ENCODE data around the gene KIF6. TPM values are rescaled to one million over a fixed set of nuclear protein-coding genes. Genes with fewer than 3 reads are reported as not detected.

Gene KIF6
- total and polyA plus RNA-seq, 2 of the 8 experiments (the other 6 are each of a cell fraction or from before 2014, with no cell fraction given) = 0.53 to 0.65 TPM

DNA sequence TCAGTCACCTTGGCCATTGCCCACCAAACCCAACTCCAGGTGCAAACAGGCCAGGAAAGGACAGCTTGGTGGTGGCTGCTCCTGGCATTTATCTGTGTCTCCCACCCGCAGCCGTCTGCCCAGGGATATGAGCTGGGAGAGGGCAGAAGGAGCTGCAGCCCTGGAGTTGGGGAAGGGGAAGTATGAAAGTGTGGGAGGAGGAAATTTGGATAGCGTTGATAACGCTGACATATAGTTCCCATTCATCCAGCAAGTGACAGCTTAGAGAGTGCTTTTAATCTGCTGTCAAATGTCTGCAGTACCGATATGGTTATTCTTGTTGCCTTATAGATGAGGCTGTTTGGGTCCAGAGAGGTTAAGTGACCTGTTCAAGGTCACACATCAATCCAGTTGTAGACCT is 403.4 kb downstream of the KIF6 start:
- Histone ChIP-seq H3K23me2 (ENCODE audit: low read depth, low read length) (no peaks in the 10 kb centered on the region; the same call in 1 of the 2 replicates), H3K4me2 (ENCODE audit: insufficient read depth in 1 of 2, low read depth in 2 of 2, low read length in 2 of 2) (no peak overlapping the region), H2AFZ (ENCODE audit: low read length) (no peak overlapping the region), H3K14ac (ENCODE audit: insufficient read length) (no peak overlapping the region), H2BK20ac (ENCODE audit: low read length) (no peak overlapping the region), H3K4me1 (replicated peaks in 1 of 4; ENCODE audit: control insufficient read depth in 3 of 4, insufficient read depth in 4 of 4, low read length in 3 of 4) (no peaks in the 10 kb centered on the region), H3K23ac (ENCODE audit: insufficient read length) (no peak overlapping the region), H2BK120ac (replicated peaks; ENCODE audit: low read depth, low read length) (no peak overlapping the region), H3K79me1 (ENCODE audit: low read depth, low read length) (no peaks in the 10 kb centered on the region; the same call in 1 of the 2 replicates), H3K9ac (replicated peaks in 1 of 4; ENCODE audit: extremely low read depth in 1 of 4, low read depth in 3 of 4, low read length in 3 of 4) (no peak overlapping the region), H3K27me3 (replicated peaks in 1 of 4; ENCODE audit: control insufficient read depth in 3 of 4, extremely low read depth in 1 of 4, insufficient read depth in 3 of 4, low read length in 3 of 4) (peaks cover 0 to 2% (median under 1%) of the 10 kb centered on the region in 4 experiments; a peak in 1 of 7 replicates), H4K20me1 (replicated peaks in 1 of 2; ENCODE audit: control insufficient read depth in 1 of 2, insufficient read depth in 2 of 2, low read length in 2 of 2) (no peaks in the 10 kb centered on the region), H3K4me3 (ENCODE audit: extremely low read depth in 1 of 4, insufficient read depth in 2 of 4, low read depth in 3 of 4, low read length in 4 of 4) (no peak overlapping the region), H3K9me3 (ENCODE audit: insufficient read depth in 2 of 2, low read depth in 1 of 2, low read length in 1 of 2) (no peaks in the 10 kb centered on the region), H4K91ac (replicated peaks; ENCODE audit: insufficient read length, low read length) (no peak overlapping the region), H3K18ac (ENCODE audit: extremely low read depth, low read length) (no peak overlapping the region), H2BK12ac (ENCODE audit: low read depth, low read length) (no peak overlapping the region), H3K4ac (replicated peaks; ENCODE audit: insufficient read length, low read depth, low read length) (no peak overlapping the region), H2BK15ac (ENCODE audit: low read length) (no peak overlapping the region), H2BK5ac (ENCODE audit: low read depth, low read length) (no peak overlapping the region), H3K36me3 (ENCODE audit: control insufficient read depth in 2 of 4, insufficient read depth in 4 of 4, low read length in 3 of 4) (no peaks in the 10 kb centered on the region), H3K27ac (ENCODE audit: low read depth, low read length) (no peak overlapping the region), H3K56ac (replicated peaks; ENCODE audit: insufficient read length, low read depth, low read length) (no peak overlapping the region), H3K79me2 (ENCODE audit: control insufficient read depth in 1 of 2, insufficient read depth in 2 of 2, low read length in 2 of 2) (no peaks in the 10 kb centered on the region), H4K5ac (ENCODE audit: insufficient read length, low read depth, low read length) (no peak overlapping the region), H2AK5ac (ENCODE audit: low read depth, low read length) (no peak overlapping the region), H4K8ac (ENCODE audit: extremely low read depth, insufficient read depth, low read length) (no peak overlapping the region)
- TF ChIP-seq CBX8 (IDR thresholded peaks at IDR 0.05; ENCODE audit: borderline replicate concordance, low read depth, low read length) (no peak), MAFK (IDR thresholded peaks at IDR 0.05; ENCODE audit: low read depth, low read length) (no peak), CHD1 (IDR thresholded peaks at IDR 0.05; ENCODE audit: low read depth, low read length) (no peak), SRF (IDR thresholded peaks at IDR 0.05; ENCODE audit: low read depth, low read length) (no peak), CBX5 (IDR thresholded peaks at IDR 0.05; ENCODE audit: low read depth, low read length) (no peak), EP300 (IDR thresholded peaks at IDR 0.05; ENCODE audit: borderline replicate concordance in 1 of 2, low read depth in 2 of 2, low read length in 2 of 2) (no peak), POU5F1 (IDR thresholded peaks at IDR 0.05; ENCODE audit: low read depth, low read length) (no peak), HDAC6 (IDR thresholded peaks at IDR 0.05; ENCODE audit: low read depth, low read length) (no peak), CTBP2 (IDR thresholded peaks at IDR 0.05; ENCODE audit: borderline replicate concordance, insufficient read depth, insufficient read length, low read length) (no peak), ASH2L (IDR thresholded peaks at IDR 0.05; ENCODE audit: low read length) (no peak), RXRA (IDR thresholded peaks at IDR 0.05; ENCODE audit: insufficient read depth, low read depth, low read length) (no peak)
- TF ChIP-seq, protein P1, sequence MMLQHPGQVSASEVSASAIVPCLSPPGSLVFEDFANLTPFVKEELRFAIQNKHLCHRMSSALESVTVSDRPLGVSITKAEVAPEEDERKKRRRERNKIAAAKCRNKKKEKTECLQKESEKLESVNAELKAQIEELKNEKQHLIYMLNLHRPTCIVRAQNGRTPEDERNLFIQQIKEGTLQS (IDR thresholded peaks at IDR 0.05; ENCODE audit: insufficient read depth, low read depth, low read length) = no peak
- TF ChIP-seq, protein P2, sequence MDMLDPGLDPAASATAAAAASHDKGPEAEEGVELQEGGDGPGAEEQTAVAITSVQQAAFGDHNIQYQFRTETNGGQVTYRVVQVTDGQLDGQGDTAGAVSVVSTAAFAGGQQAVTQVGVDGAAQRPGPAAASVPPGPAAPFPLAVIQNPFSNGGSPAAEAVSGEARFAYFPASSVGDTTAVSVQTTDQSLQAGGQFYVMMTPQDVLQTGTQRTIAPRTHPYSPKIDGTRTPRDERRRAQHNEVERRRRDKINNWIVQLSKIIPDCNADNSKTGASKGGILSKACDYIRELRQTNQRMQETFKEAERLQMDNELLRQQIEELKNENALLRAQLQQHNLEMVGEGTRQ (IDR thresholded peaks at IDR 0.05; ENCODE audit: low read length) = no peak
- ChIA-PET CTCF (ENCODE audit: partially characterized antibody) (interaction anchor here (1.1 to 3.3 kb wide), 6 partner anchors 11 to 304 kb away, joined by 3 to 25 read pairs (median 4); no protein-coding TSS in a partner anchor), POLR2A (ENCODE audit: partially characterized antibody) (no interaction called here)
- no peak for DNase-seq (ENCODE audit: low read depth in 1 of 2, low spot score in 2 of 2)
- WGBS, 2 experiments (ENCODE audit: extremely low coverage in 1 of 2, insufficient coverage in 1 of 2, insufficient read length in 1 of 2, insufficient replicate concordance in 2 of 2, low coverage in 1 of 2, low lambda C conversion rate in 2 of 2, missing lambda C conversion rate in 1 of 2) = 96% methylated on average over 4 of the region's 5 CpGs; no CpG with 5 or more reads in 1 of the 2 experiments
- FAIRE-seq = no peak

Measured in H1 (cell line).